Keratinocyte (primary cell): ENCODE measurements around the gene MED12L. TPM values are rescaled to one million over a fixed set of nuclear protein-coding genes. Genes with fewer than 3 reads are reported as not detected.

Source experiments
- DNase-seq: peaks from one replicate; pipeline ENCODE4 v3.0.0-alpha.2; 2011; ENCODE audit warnings: low read depth, missing footprints, low spot score
- FAIRE-seq: peaks from 2 replicates; lab custom pipeline; 2011; peaks lifted over from hg19 to GRCh38; lab: Jason Lieb, UNC
- H2AFZ ChIP-seq: 2 replicates; pipeline ENCODE4 v1.6.0; 2012; ENCODE audit warnings: low read length, control low read depth, inconsistent platforms; ENCODE audit not compliant: control insufficient read depth
- H3K27ac ChIP-seq: 2 replicates; pipeline ENCODE4 v1.5.1; 2011; ENCODE audit warnings: low read length; ENCODE audit not compliant: control insufficient read depth, insufficient read depth
- H3K27me3 ChIP-seq: 3 replicates; pipeline ENCODE4 v1.6.0; 2011; ENCODE audit warnings: low read length; ENCODE audit not compliant: control insufficient read depth, insufficient read depth; ENCODE audit errors: extremely low read depth
- H3K36me3 ChIP-seq, 2 experiments: 2 replicates in 1 of 2; 3 replicates in 1 of 2; pipeline ENCODE4 v1.5.1; 2011; ENCODE audit warnings: low read length in 2 of 2, mild to moderate bottlenecking in 1 of 2; ENCODE audit not compliant: control insufficient read depth in 2 of 2, insufficient read depth in 2 of 2; ENCODE audit errors: extremely low read depth in 1 of 2
- H3K4me1 ChIP-seq: 3 replicates; pipeline ENCODE4 v1.5.1; 2011; ENCODE audit warnings: low read length; ENCODE audit not compliant: control insufficient read depth, insufficient read depth; ENCODE audit errors: extremely low read depth
- H3K4me2 ChIP-seq: 3 replicates; pipeline ENCODE4 v1.6.0; 2011; ENCODE audit warnings: low read depth, low read length; ENCODE audit not compliant: control insufficient read depth, insufficient read depth; ENCODE audit errors: extremely low read depth
- H3K4me3 ChIP-seq, 3 experiments: fragments of 200-600 bp in 1 of 3; sonication (generic) in 1 of 3; 2 replicates in 2 of 3; 3 replicates in 1 of 3; pipeline ENCODE4 v1.5.1; 2011 to 2016; ENCODE audit warnings: low read length in 3 of 3, mild to moderate bottlenecking in 3 of 3, control low read depth in 2 of 3, inconsistent platforms in 1 of 3, low read depth in 1 of 3, mixed read lengths in 1 of 3, mixed run types in 1 of 3, moderate library complexity in 1 of 3; ENCODE audit not compliant: control insufficient read depth in 2 of 3, insufficient read depth in 2 of 3; ENCODE audit errors: extremely low read depth in 1 of 3
- H3K79me2 ChIP-seq: 2 replicates; pipeline ENCODE4 v1.6.0; 2012; ENCODE audit warnings: low read length; ENCODE audit not compliant: control insufficient read depth, insufficient read depth
- H3K9ac ChIP-seq: 3 replicates; pipeline ENCODE4 v1.6.0; 2011; ENCODE audit warnings: low read length; ENCODE audit not compliant: control insufficient read depth, insufficient read depth; ENCODE audit errors: extremely low read depth
- H3K9me1 ChIP-seq: 3 replicates; pipeline ENCODE4 v1.6.0; 2011; ENCODE audit warnings: low read length; ENCODE audit not compliant: control insufficient read depth, insufficient read depth; ENCODE audit errors: extremely low read depth
- H3K9me3 ChIP-seq: 2 replicates; pipeline ENCODE4 v1.5.1; 2012; ENCODE audit warnings: low read depth, low read length; ENCODE audit not compliant: control insufficient read depth
- H4K20me1 ChIP-seq: 3 replicates; pipeline ENCODE4 v1.6.0; 2011; ENCODE audit warnings: low read length; ENCODE audit not compliant: control insufficient read depth, insufficient read depth; ENCODE audit errors: extremely low read depth
- CTCF ChIP-seq, 3 experiments: IDR thresholded peaks in 1 of 3; conservative IDR thresholded peaks in 1 of 3; optimal IDR thresholded peaks in 1 of 3; 2 replicates in 2 of 3; 3 replicates in 1 of 3; pipeline versions ENCODE3 to v1.5.1; 2011; ENCODE audit warnings: low read length in 3 of 3, mild to moderate bottlenecking in 3 of 3, moderate library complexity in 2 of 3, control low read depth in 1 of 3, inconsistent platforms in 1 of 3; ENCODE audit not compliant: insufficient read depth in 2 of 3; ENCODE audit errors: extremely low read depth in 1 of 3
- EZH2 ChIP-seq: IDR thresholded peaks from one replicate; pipeline ENCODE4 v1.6.1; 2012; ENCODE audit warnings: inconsistent platforms, mild to moderate bottlenecking, low read length, moderate library complexity
- dilution Hi-C: fragments of 300-500 bp; cut with MboI; formaldehyde crosslinking; loops from one replicate; pipeline ENCODE4 v1.7.0; 2020; ENCODE audit warnings: low sequenced_read_pairs; ENCODE audit not compliant: extremely low pct_ligation_motif_present
- polyA plus RNA-seq, 5 experiments: library from polyadenylated mRNA; depleted of rRNA in 3 of 5; stranded (reverse) in 3 of 5; stranded (forward) in 1 of 5; unstranded in 1 of 5; fragments of >200 nt; gene quantifications; 1 replicate in 1 of 5; 2 replicates in 3 of 5; 3 replicates in 1 of 5; pipeline versions ENCODE4 v1.2.1 to v1.2.3, GENCODE V29; 2011 to 2012; ENCODE audit warnings: missing spikeins in 2 of 5, low read depth in 1 of 5, low replicate concordance in 1 of 5

The MED12L gene
- polyA plus RNA-seq, 1 donor (not counting 4 experiments of a cell fraction or from before 2014, with no cell fraction given) = 0.04 TPM

GRCh38 chr3:151123827-151124226 lies 38.4 kb downstream of the MED12L start:
- Histone ChIP-seq H4K20me1 (no peaks in the 10 kb centered on the region), H3K27me3 (no peaks in the 10 kb centered on the region), H3K27ac (no peak overlapping the region), H3K9ac (no peak overlapping the region), H3K9me1 (no peaks in the 10 kb centered on the region), H3K4me2 (no peak overlapping the region), H2AFZ (no peak overlapping the region), H3K9me3 (no peaks in the 10 kb centered on the region), H3K4me1 (no peaks in the 10 kb centered on the region), H3K79me2 (no peaks in the 10 kb centered on the region), H3K36me3 (no peaks in the 10 kb centered on the region), H3K4me3 (no peak overlapping the region)
- FAIRE-seq (no peak), DNase-seq (no peak)
- TF ChIP-seq EZH2 (no peak), CTCF (optimal IDR thresholded peaks at IDR 0.05 in 1 of 3, IDR thresholded peaks at IDR 0.05 in 1 of 3, conservative IDR thresholded peaks at IDR 0.05 in 1 of 3; ENCODE audit: extremely low read depth in 1 of 3, insufficient read depth in 2 of 3, low read length in 3 of 3) (no peak)
- dilution Hi-C loops = no loop called here

GRCh38 chr3:151124476-151124875 lies 39.0 kb downstream of the MED12L start:
- no peaks in the 10 kb centered on the region for H3K27me3 ChIP-seq
- no peaks in the 10 kb centered on the region for H4K20me1 ChIP-seq
- no peak overlapping the region for H3K27ac ChIP-seq
- TF ChIP-seq EZH2 (no peak), CTCF (optimal IDR thresholded peaks at IDR 0.05 in 1 of 3, IDR thresholded peaks at IDR 0.05 in 1 of 3, conservative IDR thresholded peaks at IDR 0.05 in 1 of 3; ENCODE audit: extremely low read depth in 1 of 3, insufficient read depth in 2 of 3, low read length in 3 of 3) (no peak)
- DNase-seq (no peak), FAIRE-seq (no peak)
- H3K9me1 ChIP-seq = no peaks in the 10 kb centered on the region
- H3K4me2 ChIP-seq = no peak overlapping the region
- H2AFZ ChIP-seq = no peak overlapping the region
- no peak overlapping the region for H3K4me3 ChIP-seq
- H3K4me1 ChIP-seq = no peaks in the 10 kb centered on the region
- H3K9ac ChIP-seq = no peak overlapping the region
- H3K79me2 ChIP-seq = no peaks in the 10 kb centered on the region
- dilution Hi-C loops = no loop called here
- no peaks in the 10 kb centered on the region for H3K36me3 ChIP-seq
- no peaks in the 10 kb centered on the region for H3K9me3 ChIP-seq
